Esophagus squamous epithelium (tissue), 5 donors: ENCODE data around the gene GSTO2. TPM values are rescaled to one million over a fixed set of nuclear protein-coding genes. Genes with fewer than 3 reads are reported as not detected.

ENCODE experiments used
- DNase-seq: peaks from one replicate; lab custom pipeline; 2025; lab: John Stamatoyannopoulos, UW
- H3K27ac ChIP-seq, 4 donors: fragments of 200-600 bp; sonication (generic); one replicate each; pipeline ENCODE4 v1.5.1; 2016 to 2019; ENCODE audit warnings: mild to moderate bottlenecking in 1 of 4
- H3K27me3 ChIP-seq, 4 donors: fragments of 200-600 bp; sonication (generic); 1 replicate in 3 of 4; 2 replicates in 1 of 4; pipeline versions ENCODE4 v1.5.1 to v1.6.0; 2017 to 2021; ENCODE audit warnings: antibody characterized with exemption in 1 of 4
- H3K36me3 ChIP-seq, 3 donors: fragments of 200-600 bp; sonication (generic); one replicate each; pipeline ENCODE4 v1.5.1; 2016 to 2019
- H3K4me1 ChIP-seq, 3 donors: fragments of 200-600 bp; sonication (generic); one replicate each; pipeline ENCODE4 v1.5.1; 2017 to 2019
- H3K4me3 ChIP-seq, 4 donors: fragments of 200-600 bp; sonication (generic); 1 replicate in 3 of 4; 2 replicates in 1 of 4; pipeline ENCODE4 v1.5.1; 2016 to 2019; ENCODE audit warnings: mild to moderate bottlenecking in 2 of 4, moderate library complexity in 1 of 4
- H3K9me3 ChIP-seq, 3 donors: fragments of 200-600 bp; sonication (generic); one replicate each; pipeline ENCODE4 v1.5.1; 2016 to 2019
- POLR2A ChIP-seq, 4 donors: fragments of 450-650 bp; IDR thresholded peaks; one replicate each; pipeline ENCODE4 v1.6.1; 2017; ENCODE audit warnings: antibody characterized with exemption in 4 of 4, mild to moderate bottlenecking in 4 of 4, moderate library complexity in 3 of 4
- WGBS, 2 donors: methylation state at CpG; one replicate each; pipeline ENCODE4 v1.1.5; 2018; 5-methylcytosine and 5-hydroxymethylcytosine counted together
- intact Hi-C: fragments of 100-400 bp; cut with DNase I; formaldehyde crosslinking; loops from one replicate; pipeline ENCODE4 v1.15.0; 2022
- total RNA-seq, 4 donors: library from RNA; depleted of rRNA; stranded (reverse); fragments of >200 nt; gene quantifications; one replicate each; pipeline ENCODE4 v1.1.0, GENCODE V29; 2016
- TF ChIP-seq, protein P1 (sequence below), 6 experiments: fragments of 450-650 bp in 4 of 6; fragments of 200-600 bp in 2 of 6; sonication (generic) in 2 of 6; IDR thresholded peaks; one replicate each; pipeline ENCODE4 v1.5.1; 2016 to 2019; ENCODE audit warnings: antibody characterized with exemption in 6 of 6, mild to moderate bottlenecking in 4 of 6, moderate library complexity in 4 of 6
- donor health status: DM: yes; HTN: yes; CAD: no.

Gene GSTO2
- total RNA-seq, 4 donors from 2014 or later: 6.1 to 20.6 (median 13.8) TPM

DNA sequence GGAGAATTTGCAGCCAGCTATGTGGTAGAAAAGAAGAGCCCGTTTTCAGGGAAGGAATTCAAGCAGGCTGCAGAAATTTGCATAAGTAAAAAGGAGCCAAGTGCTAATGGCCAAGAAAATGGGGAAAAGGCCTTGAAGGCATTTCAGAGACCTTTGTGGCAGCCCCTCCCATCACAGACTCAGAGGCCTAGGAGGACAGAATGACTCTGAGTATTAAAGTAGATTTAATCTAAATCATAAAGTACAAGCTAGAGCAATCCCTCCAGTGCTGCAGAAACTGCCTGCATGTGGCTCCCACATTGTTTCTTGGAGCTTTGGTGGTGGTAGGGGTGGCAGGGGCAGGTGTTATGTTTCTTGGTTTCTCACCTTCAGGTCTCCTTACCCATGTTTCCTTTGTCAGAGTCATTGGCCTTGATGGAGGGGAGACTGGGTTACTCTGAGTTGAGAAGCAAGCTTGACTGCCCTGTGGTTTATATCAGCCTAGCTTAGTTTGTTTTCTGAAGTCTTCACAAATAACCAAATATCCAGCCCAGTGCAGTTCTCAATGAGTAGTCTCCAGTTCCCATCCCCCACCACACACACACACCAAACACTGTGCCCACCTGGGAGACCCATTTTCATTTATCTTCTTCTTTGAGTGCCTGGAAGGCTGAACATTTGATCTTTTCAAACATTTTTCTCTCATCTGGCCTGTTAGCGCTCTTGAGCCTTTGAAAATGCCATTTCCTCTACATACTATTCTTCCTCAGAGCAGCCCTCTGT lies 34.8 kb downstream of the GSTO2 start:
- DNase-seq: no peak
- no peak overlapping the region for H3K4me3 ChIP-seq
- no peaks in the 10 kb centered on the region for H3K9me3 ChIP-seq
- peak overlapping the region in 1 of 4 donors; percentile 82 for H3K27ac ChIP-seq
- H3K4me1 ChIP-seq: peaks cover 14 to 81% (median 38%) of the 10 kb centered on the region in 3 donors
- WGBS, 2 donors: 44 to 45% methylated on average over 2 of the region's 2 CpGs
- TF ChIP-seq, protein P1, sequence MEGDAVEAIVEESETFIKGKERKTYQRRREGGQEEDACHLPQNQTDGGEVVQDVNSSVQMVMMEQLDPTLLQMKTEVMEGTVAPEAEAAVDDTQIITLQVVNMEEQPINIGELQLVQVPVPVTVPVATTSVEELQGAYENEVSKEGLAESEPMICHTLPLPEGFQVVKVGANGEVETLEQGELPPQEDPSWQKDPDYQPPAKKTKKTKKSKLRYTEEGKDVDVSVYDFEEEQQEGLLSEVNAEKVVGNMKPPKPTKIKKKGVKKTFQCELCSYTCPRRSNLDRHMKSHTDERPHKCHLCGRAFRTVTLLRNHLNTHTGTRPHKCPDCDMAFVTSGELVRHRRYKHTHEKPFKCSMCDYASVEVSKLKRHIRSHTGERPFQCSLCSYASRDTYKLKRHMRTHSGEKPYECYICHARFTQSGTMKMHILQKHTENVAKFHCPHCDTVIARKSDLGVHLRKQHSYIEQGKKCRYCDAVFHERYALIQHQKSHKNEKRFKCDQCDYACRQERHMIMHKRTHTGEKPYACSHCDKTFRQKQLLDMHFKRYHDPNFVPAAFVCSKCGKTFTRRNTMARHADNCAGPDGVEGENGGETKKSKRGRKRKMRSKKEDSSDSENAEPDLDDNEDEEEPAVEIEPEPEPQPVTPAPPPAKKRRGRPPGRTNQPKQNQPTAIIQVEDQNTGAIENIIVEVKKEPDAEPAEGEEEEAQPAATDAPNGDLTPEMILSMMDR (IDR thresholded peaks at IDR 0.05): no peak
- no peak for TF ChIP-seq POLR2A (IDR thresholded peaks at IDR 0.05)
- intact Hi-C loops: no loop called here
- H3K36me3 ChIP-seq: peaks cover 0 to 12% (median 0%) of the 10 kb centered on the region in 3 donors
- H3K27me3 ChIP-seq: no peaks in the 10 kb centered on the region

DNA sequence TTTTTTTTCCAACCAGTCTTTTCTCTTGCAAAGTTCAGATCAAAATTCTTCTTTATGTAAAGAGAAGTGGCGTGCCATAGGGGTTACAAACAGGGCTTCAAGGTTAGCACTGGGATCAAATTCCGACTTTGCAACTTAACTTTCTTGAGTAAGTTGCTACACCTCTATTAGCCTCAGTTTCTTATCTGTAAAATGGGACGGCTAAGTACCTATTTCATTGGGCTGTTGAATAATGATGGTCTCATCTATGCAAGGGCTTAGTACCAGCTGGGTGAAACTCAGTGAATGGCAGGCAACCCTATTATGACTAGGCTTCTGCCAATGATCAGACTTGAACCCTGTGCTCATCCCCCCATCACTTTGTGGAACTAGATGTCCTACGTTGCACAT lies 35.4 kb downstream of the GSTO2 start:
- Histone ChIP-seq H3K9me3 (no peaks in the 10 kb centered on the region), H3K27me3 (no peaks in the 10 kb centered on the region), H3K4me3 (no peak overlapping the region), H3K27ac (peak overlapping the region in 3 of 4 donors; percentile 59 to 82 (median 69)), H3K4me1 (peaks cover 14 to 76% (median 35%) of the 10 kb centered on the region in 3 donors), H3K36me3 (peaks cover 0 to 15% (median 0%) of the 10 kb centered on the region in 3 donors)
- 77 to 88% methylated on average over 3 to 4 of the region's 4 CpGs for WGBS, 2 donors
- intact Hi-C loops: no loop called here
- DNase-seq: no peak
- TF ChIP-seq, protein P1 (IDR thresholded peaks at IDR 0.05): no peak
- no peak for TF ChIP-seq POLR2A (IDR thresholded peaks at IDR 0.05)

DNA sequence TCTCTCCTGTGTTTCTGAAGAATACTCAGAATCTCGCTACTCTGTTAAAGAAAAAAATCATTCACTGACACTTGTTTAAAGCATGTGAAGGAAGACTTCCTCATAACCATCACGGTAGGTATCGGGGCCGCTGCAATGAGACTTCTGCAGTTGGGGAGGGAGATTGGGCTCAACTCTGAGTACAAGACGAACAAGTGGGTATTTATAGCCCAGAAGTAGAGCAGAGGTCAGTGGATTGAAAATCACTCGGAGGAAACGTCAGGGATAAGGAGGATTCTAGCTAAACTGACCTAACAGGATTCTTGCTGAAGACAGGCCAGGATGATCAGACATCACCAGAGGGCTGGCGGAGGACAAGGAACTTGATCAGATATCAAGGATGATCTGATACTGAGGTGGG lies 35.9 kb downstream of the GSTO2 start:
- Histone ChIP-seq H3K27me3 (no peaks in the 10 kb centered on the region), H3K36me3 (peaks cover 0 to 19% (median 0%) of the 10 kb centered on the region in 3 donors), H3K4me3 (no peak overlapping the region), H3K9me3 (no peaks in the 10 kb centered on the region), H3K4me1 (peaks cover 14 to 76% (median 32%) of the 10 kb centered on the region in 3 donors), H3K27ac (peak overlapping the region; percentile 1 to 82 (median 64))
- intact Hi-C loops: no loop called here
- no peak for DNase-seq
- TF ChIP-seq POLR2A (IDR thresholded peaks at IDR 0.05): no peak
- TF ChIP-seq, protein P1 (IDR thresholded peaks at IDR 0.05): no peak
- 46 to 55% methylated on average over 6 to 8 of the region's 8 CpGs for WGBS, 2 donors

DNA sequence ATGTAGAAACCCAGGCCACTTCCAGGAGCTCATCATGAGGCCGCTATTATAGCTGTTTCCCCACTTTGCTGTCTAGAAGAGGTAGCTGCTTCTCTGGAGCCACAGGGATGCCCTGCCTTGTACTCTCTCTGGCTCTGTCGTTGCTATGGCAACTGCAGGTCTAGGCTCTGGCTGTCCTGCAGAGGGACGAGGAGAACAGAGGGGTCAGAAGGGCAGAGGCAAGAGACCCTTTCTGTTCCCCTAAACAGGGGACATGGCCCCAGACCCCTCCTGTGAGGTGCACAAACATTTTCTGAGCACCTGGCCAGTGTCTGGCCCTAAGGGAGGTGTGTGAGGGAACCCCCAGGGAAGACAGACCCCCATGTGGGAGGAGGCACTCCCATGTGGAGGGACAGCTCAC lies 37.9 kb downstream of the GSTO2 start:
- Histone ChIP-seq H3K4me3 (no peak overlapping the region), H3K9me3 (no peaks in the 10 kb centered on the region), H3K27me3 (no peaks in the 10 kb centered on the region), H3K4me1 (peaks cover 10 to 81% (median 32%) of the 10 kb centered on the region in 3 donors), H3K36me3 (peaks cover 0 to 38% (median 2%) of the 10 kb centered on the region in 3 donors), H3K27ac (peak overlapping the region in 1 of 4 donors; percentile 69)
- intact Hi-C loops: no loop called here
- 44% methylated on average over 2 of the region's 3 CpGs; no CpG with 5 or more reads in 1 of the 2 donors for WGBS, 2 donors
- DNase-seq: no peak
- TF ChIP-seq, protein P1 (IDR thresholded peaks at IDR 0.05): no peak
- no peak for TF ChIP-seq POLR2A (IDR thresholded peaks at IDR 0.05)
